Natural killer cell treated with Interleukin-12 subunit alpha and Interleukin-12 subunit beta and Interleukin-15 and Interleukin-18, amount 100 ng/mL, for 72 hours (primary cell): ENCODE measurements around the gene SS18L1. TPM values are rescaled to one million over a fixed set of nuclear protein-coding genes. Genes with fewer than 3 reads are reported as not detected.

ENCODE experiments used
- ATAC-seq, 2 donors: fragments of 150-1000 bp; cut with Tn5 transposase in 1 of 2; sonication (Bioruptor Pico), chemical (Tn5 transposase) in 1 of 2; 2 replicates each; pipeline ENCODE4 v1.10.0; 2021
- DNase-seq: peaks from one replicate; pipeline ENCODE4 v3.0.0; 2022; ENCODE audit warnings: low spot score
- H3K27ac Mint-ChIP-seq, 2 donors: 1 replicate in 1 of 2; 2 replicates in 1 of 2; pipeline ENCODE4 v1.8.0; 2022; ENCODE audit warnings: mixed read lengths in 2 of 2, mild to moderate bottlenecking in 1 of 2, moderate library complexity in 1 of 2
- H3K27me3 Mint-ChIP-seq, 2 donors: 1 replicate in 1 of 2; 2 replicates in 1 of 2; pipeline ENCODE4 v1.8.0; 2022; ENCODE audit warnings: mixed read lengths in 2 of 2
- H3K36me3 Mint-ChIP-seq: one replicate; pipeline ENCODE4 v1.8.0; 2022; ENCODE audit warnings: mixed read lengths
- H3K4me1 Mint-ChIP-seq, 2 donors: 1 replicate in 1 of 2; 2 replicates in 1 of 2; pipeline ENCODE4 v1.8.0; 2022; ENCODE audit warnings: low read depth in 2 of 2, mixed read lengths in 2 of 2, mild to moderate bottlenecking in 1 of 2
- H3K4me3 Mint-ChIP-seq: one replicate; pipeline ENCODE4 v1.8.0; 2022; ENCODE audit warnings: mixed read lengths
- H3K9me3 Mint-ChIP-seq: 2 replicates; pipeline ENCODE4 v1.8.0; 2022; ENCODE audit warnings: mixed read lengths
- total RNA-seq, 2 donors: library from RNA; stranded (reverse); gene quantifications; one replicate each; pipeline ENCODE4 v1.2.3, GENCODE V29; 2022

SS18L1 gene
- total RNA-seq, 2 donors from 2014 or later: 21.2 to 45.0 TPM

- H3K4me3 Mint-ChIP-seq: no peak overlapping the region
- ATAC-seq (no peak), DNase-seq (no peak)
- H3K4me1 Mint-ChIP-seq: peaks cover 5 to 13% of the 10 kb centered on the region in 2 donors
- H3K36me3 Mint-ChIP-seq: no peaks in the 10 kb centered on the region
- peaks cover 0 to 3% of the 10 kb centered on the region in 2 donors for H3K27me3 Mint-ChIP-seq
- H3K9me3 Mint-ChIP-seq: no peaks in the 10 kb centered on the region
- no peak overlapping the region for H3K27ac Mint-ChIP-seq
Measured at GRCh38 chr20:62116558-62117361, 26.8 kb upstream of the SS18L1 start.

- peaks cover 5 to 13% of the 10 kb centered on the region in 2 donors for H3K4me1 Mint-ChIP-seq
- no peaks in the 10 kb centered on the region for H3K9me3 Mint-ChIP-seq
- no peaks in the 10 kb centered on the region for H3K36me3 Mint-ChIP-seq
- H3K27me3 Mint-ChIP-seq: peaks cover 0 to 3% of the 10 kb centered on the region in 2 donors
- no peak overlapping the region for H3K4me3 Mint-ChIP-seq
- no peak overlapping the region for H3K27ac Mint-ChIP-seq
- no peak for ATAC-seq
- DNase-seq: no peak
Measured at GRCh38 chr20:62117362-62117646, 26.3 kb upstream of the SS18L1 start.

- H3K27ac Mint-ChIP-seq: no peak overlapping the region
- peaks cover 0 to 3% of the 10 kb centered on the region in 2 donors for H3K27me3 Mint-ChIP-seq
- peak overlapping the region; percentile 20 for H3K4me3 Mint-ChIP-seq
Measured at GRCh38 chr20:62117658-62118057, 25.9 kb upstream of the SS18L1 start.

GRCh38 chr20:62118113-62119043 is 25.2 kb upstream of the SS18L1 start:
- no peak for DNase-seq
- Mint-ChIP-seq H3K4me3 (no peak overlapping the region), H3K27ac (no peak overlapping the region), H3K4me1 (peaks cover 7 to 14% of the 10 kb centered on the region in 2 donors), H3K27me3 (no peaks in the 10 kb centered on the region), H3K36me3 (no peaks in the 10 kb centered on the region), H3K9me3 (no peaks in the 10 kb centered on the region)
- ATAC-seq: no peak

More at GRCh38 chr20:62117658-62118057, 25.9 kb upstream of the SS18L1 start:
- H3K36me3 Mint-ChIP-seq: no peaks in the 10 kb centered on the region
- DNase-seq: peak; percentile 76
- H3K9me3 Mint-ChIP-seq: no peaks in the 10 kb centered on the region
- ATAC-seq: peak in 1 of 2 donors; percentile 7
- peaks cover 5 to 13% of the 10 kb centered on the region in 2 donors for H3K4me1 Mint-ChIP-seq

- Mint-ChIP-seq H3K4me3 (no peak overlapping the region), H3K4me1 (peaks cover 13 to 19% of the 10 kb centered on the region in 2 donors), H3K9me3 (no peaks in the 10 kb centered on the region), H3K27me3 (no peaks in the 10 kb centered on the region), H3K36me3 (no peaks in the 10 kb centered on the region), H3K27ac (no peak overlapping the region)
- no peak for DNase-seq
- no peak for ATAC-seq
Measured at GRCh38 chr20:62119115-62119514, 24.5 kb upstream of the SS18L1 start.

- no peak for DNase-seq
- Mint-ChIP-seq H3K9me3 (no peaks in the 10 kb centered on the region), H3K36me3 (no peaks in the 10 kb centered on the region), H3K4me1 (peaks cover 17 to 25% of the 10 kb centered on the region in 2 donors), H3K4me3 (no peak overlapping the region), H3K27me3 (no peaks in the 10 kb centered on the region), H3K27ac (peak overlapping the region in 1 of 2 donors; percentile 58)
- no peak for ATAC-seq
Measured at GRCh38 chr20:62119591-62120364, 23.8 kb upstream of the SS18L1 start.

GRCh38 chr20:62120365-62120762 is 23.2 kb upstream of the SS18L1 start:
- no peak overlapping the region for H3K4me3 Mint-ChIP-seq
- no peaks in the 10 kb centered on the region for H3K36me3 Mint-ChIP-seq
- H3K9me3 Mint-ChIP-seq: no peaks in the 10 kb centered on the region
- H3K27me3 Mint-ChIP-seq: no peaks in the 10 kb centered on the region
- peaks cover 17 to 25% of the 10 kb centered on the region in 2 donors for H3K4me1 Mint-ChIP-seq
- DNase-seq: no peak
- peak overlapping the region; percentile 18 to 58 for H3K27ac Mint-ChIP-seq
- no peak for ATAC-seq

GRCh38 chr20:62120990-62121775 is 22.4 kb upstream of the SS18L1 start:
- Mint-ChIP-seq H3K9me3 (no peaks in the 10 kb centered on the region), H3K27ac (peak overlapping the region; percentile 48 to 58), H3K4me1 (peaks cover 17 to 25% of the 10 kb centered on the region in 2 donors), H3K27me3 (no peaks in the 10 kb centered on the region), H3K4me3 (peak overlapping the region; percentile 87), H3K36me3 (no peaks in the 10 kb centered on the region)
- peak in 1 of 2 donors; percentile 1 for ATAC-seq
- DNase-seq: no peak

GRCh38 chr20:62121776-62122653 is 21.6 kb upstream of the SS18L1 start, which contains the start of gene LSM14B:
Gene LSM14B, plus strand, starts transcription at chr20:62122475. Its CDS starts 192 bp downstream, at chr20:62122667.
- Mint-ChIP-seq H3K27ac (peak within 1 kb of the TSS; percentile 48 to 58), H3K4me3 (peak within 1 kb of the TSS; percentile 87), H3K9me3 (no peaks in the 10 kb centered on the region), H3K27me3 (no peaks in the 10 kb centered on the region), H3K36me3 (no peaks in the 10 kb centered on the region), H3K4me1 (peaks cover 17 to 25% of the 10 kb centered on the region in 2 donors)
- ATAC-seq: peak; percentile 93 to 95
- peak; percentile 97 for DNase-seq

GRCh38 chr20:62122654-62123449 is 20.7 kb upstream of the SS18L1 start:
- Mint-ChIP-seq H3K4me1 (peaks cover 21% of the 10 kb centered on the region in 2 donors), H3K9me3 (no peaks in the 10 kb centered on the region), H3K27me3 (no peaks in the 10 kb centered on the region), H3K4me3 (peak overlapping the region; percentile 82), H3K27ac (no peak overlapping the region), H3K36me3 (peaks cover 6% of the 10 kb centered on the region)
- peak; percentile 0 to 1 for ATAC-seq
- DNase-seq: peak; percentile 69

- peaks cover 13% of the 10 kb centered on the region for H3K36me3 Mint-ChIP-seq
- H3K4me3 Mint-ChIP-seq: peak overlapping the region; percentile 82
- ATAC-seq (no peak), DNase-seq (no peak)
- H3K27ac Mint-ChIP-seq: no peak overlapping the region
- no peaks in the 10 kb centered on the region for H3K9me3 Mint-ChIP-seq
- H3K4me1 Mint-ChIP-seq: peaks cover 21 to 23% of the 10 kb centered on the region in 2 donors
- no peaks in the 10 kb centered on the region for H3K27me3 Mint-ChIP-seq
Measured at GRCh38 chr20:62123450-62124118, 20.0 kb upstream of the SS18L1 start.
